Measurements from ENCODE around the gene IL22.

DNA sequence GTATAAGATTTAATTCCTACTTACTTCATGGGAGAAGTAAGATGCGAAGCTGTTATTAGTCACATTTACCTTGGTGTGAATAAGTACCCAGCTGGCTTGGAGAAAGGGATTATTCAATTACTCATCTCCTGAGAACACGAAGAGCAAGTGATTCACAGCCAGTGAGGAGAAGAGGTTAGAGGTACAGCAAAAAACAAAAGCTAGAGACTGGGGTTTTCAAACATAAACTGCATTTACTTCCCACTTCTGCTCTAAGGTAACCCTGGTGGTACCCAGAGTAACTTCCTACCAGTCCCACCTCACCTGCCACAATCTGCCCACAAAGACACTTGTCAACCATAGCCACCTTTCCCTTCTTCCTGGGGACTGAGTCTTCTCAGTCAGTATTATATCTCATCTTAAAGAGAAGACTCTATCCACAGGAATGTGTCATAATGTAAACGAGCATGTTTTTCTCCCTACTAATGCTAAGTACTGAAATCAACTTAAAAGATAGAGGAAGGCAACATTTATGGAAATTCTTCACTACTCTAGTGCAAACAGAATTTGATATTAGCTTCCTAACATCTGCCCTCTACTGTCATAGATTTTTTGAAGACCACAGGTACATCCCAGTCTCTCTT, 6.0 kb upstream of the IL22 start:
- TF ChIP-seq POLR2AphosphoS5 (IDR thresholded peaks at IDR 0.05; ENCODE audit: low read depth), result no peak
- TF ChIP-seq, protein P1, sequence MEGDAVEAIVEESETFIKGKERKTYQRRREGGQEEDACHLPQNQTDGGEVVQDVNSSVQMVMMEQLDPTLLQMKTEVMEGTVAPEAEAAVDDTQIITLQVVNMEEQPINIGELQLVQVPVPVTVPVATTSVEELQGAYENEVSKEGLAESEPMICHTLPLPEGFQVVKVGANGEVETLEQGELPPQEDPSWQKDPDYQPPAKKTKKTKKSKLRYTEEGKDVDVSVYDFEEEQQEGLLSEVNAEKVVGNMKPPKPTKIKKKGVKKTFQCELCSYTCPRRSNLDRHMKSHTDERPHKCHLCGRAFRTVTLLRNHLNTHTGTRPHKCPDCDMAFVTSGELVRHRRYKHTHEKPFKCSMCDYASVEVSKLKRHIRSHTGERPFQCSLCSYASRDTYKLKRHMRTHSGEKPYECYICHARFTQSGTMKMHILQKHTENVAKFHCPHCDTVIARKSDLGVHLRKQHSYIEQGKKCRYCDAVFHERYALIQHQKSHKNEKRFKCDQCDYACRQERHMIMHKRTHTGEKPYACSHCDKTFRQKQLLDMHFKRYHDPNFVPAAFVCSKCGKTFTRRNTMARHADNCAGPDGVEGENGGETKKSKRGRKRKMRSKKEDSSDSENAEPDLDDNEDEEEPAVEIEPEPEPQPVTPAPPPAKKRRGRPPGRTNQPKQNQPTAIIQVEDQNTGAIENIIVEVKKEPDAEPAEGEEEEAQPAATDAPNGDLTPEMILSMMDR (IDR thresholded peaks at IDR 0.05; ENCODE audit: insufficient read depth, low read length), result no peak

Data from HL-60 (cell line).